ENCODE results near the gene CGNL1. TPM values are rescaled to one million over a fixed set of nuclear protein-coding genes. Genes with fewer than 3 reads are reported as not detected.

The CGNL1 gene
- total RNA-seq, 1 experiment from 2014 or later, result 0.31 TPM

- Histone ChIP-seq H2AFZ (no peak overlapping the region), H3K36me3 (ENCODE audit: low read depth) (no peaks in the 10 kb centered on the region), H3K4me3 (no peak overlapping the region), H3K4me2 (no peak overlapping the region), H3K4me1 (replicated peaks; ENCODE audit: insufficient read depth) (peaks cover 35% of the 10 kb centered on the region), H4K20me1 (ENCODE audit: insufficient read depth) (no peaks in the 10 kb centered on the region), H3K9me2 (ENCODE audit: insufficient read depth) (no peaks in the 10 kb centered on the region), H3K9me3 (ENCODE audit: insufficient read depth, low read depth) (no peaks in the 10 kb centered on the region), H3F3A (ENCODE audit: insufficient read depth, low read depth) (peaks cover 18% of the 10 kb centered on the region), H3K79me2 (ENCODE audit: low read depth) (no peaks in the 10 kb centered on the region), H3K27me3 (ENCODE audit: insufficient read depth, low read depth) (no peaks in the 10 kb centered on the region), H3K27ac (no peak overlapping the region)
- BruUV-seq (replicated peaks), result no TSS peak
- DNase-seq, result no peak
- ChIA-PET POLR2A (ENCODE audit: unreplicated experiment) (no interaction called here), CTCF (no interaction called here)
- TF ChIP-seq EZH2 (IDR thresholded peaks at IDR 0.05; ENCODE audit: low read depth), result no peak
- TF ChIP-seq, protein P1, sequence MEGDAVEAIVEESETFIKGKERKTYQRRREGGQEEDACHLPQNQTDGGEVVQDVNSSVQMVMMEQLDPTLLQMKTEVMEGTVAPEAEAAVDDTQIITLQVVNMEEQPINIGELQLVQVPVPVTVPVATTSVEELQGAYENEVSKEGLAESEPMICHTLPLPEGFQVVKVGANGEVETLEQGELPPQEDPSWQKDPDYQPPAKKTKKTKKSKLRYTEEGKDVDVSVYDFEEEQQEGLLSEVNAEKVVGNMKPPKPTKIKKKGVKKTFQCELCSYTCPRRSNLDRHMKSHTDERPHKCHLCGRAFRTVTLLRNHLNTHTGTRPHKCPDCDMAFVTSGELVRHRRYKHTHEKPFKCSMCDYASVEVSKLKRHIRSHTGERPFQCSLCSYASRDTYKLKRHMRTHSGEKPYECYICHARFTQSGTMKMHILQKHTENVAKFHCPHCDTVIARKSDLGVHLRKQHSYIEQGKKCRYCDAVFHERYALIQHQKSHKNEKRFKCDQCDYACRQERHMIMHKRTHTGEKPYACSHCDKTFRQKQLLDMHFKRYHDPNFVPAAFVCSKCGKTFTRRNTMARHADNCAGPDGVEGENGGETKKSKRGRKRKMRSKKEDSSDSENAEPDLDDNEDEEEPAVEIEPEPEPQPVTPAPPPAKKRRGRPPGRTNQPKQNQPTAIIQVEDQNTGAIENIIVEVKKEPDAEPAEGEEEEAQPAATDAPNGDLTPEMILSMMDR (conservative IDR thresholded peaks at IDR 0.05), result no peak
- intact Hi-C loops (cut with micrococcal nuclease; ENCODE audit: unreplicated experiment), result loop anchor here (10.0 kb wide), 1 partner anchor 56 kb away; no protein-coding TSS in a partner anchor
These were observed 124.8 kb downstream of the CGNL1 start for GRCh38 chr15:57500979-57501576.

- intact Hi-C loops (cut with micrococcal nuclease; ENCODE audit: unreplicated experiment), result loop anchor here (10.0 kb wide), 1 partner anchor 57 kb away; no protein-coding TSS in a partner anchor
These were observed 125.8 kb downstream of the CGNL1 start for GRCh38 chr15:57502116-57502515.

GRCh38 chr15:57503051-57503702, 126.9 kb downstream of the CGNL1 start:
- POLR2A ChIA-PET (ENCODE audit: unreplicated experiment), result no interaction called here
- no peak overlapping the region for H3K4me3 ChIP-seq
- H3K9me2 ChIP-seq (ENCODE audit: insufficient read depth), result no peaks in the 10 kb centered on the region
- no peaks in the 10 kb centered on the region for H3K36me3 ChIP-seq (ENCODE audit: low read depth)
- peaks cover 52% of the 10 kb centered on the region for H3K4me1 ChIP-seq (replicated peaks; ENCODE audit: insufficient read depth)
- H3K27me3 ChIP-seq (ENCODE audit: insufficient read depth, low read depth), result no peaks in the 10 kb centered on the region
- intact Hi-C loops (cut with micrococcal nuclease; ENCODE audit: unreplicated experiment), result loop anchor here (10.0 kb wide), 1 partner anchor 58 kb away; no protein-coding TSS in a partner anchor
- H4K20me1 ChIP-seq (ENCODE audit: insufficient read depth), result no peaks in the 10 kb centered on the region
- BruUV-seq (replicated peaks), result no TSS peak
- no peaks in the 10 kb centered on the region for H3K79me2 ChIP-seq (ENCODE audit: low read depth)
- no peak overlapping the region for H2AFZ ChIP-seq
- CTCF ChIA-PET, result no interaction called here
- H3K27ac ChIP-seq, result no peak overlapping the region
- no peak for DNase-seq
- H3K4me2 ChIP-seq, result no peak overlapping the region
- H3K9me3 ChIP-seq (ENCODE audit: insufficient read depth, low read depth), result no peaks in the 10 kb centered on the region
- H3F3A ChIP-seq (ENCODE audit: insufficient read depth, low read depth), result peaks cover 29% of the 10 kb centered on the region
- TF ChIP-seq EZH2 (IDR thresholded peaks at IDR 0.05; ENCODE audit: low read depth), result no peak
- TF ChIP-seq, protein P1 (conservative IDR thresholded peaks at IDR 0.05), result no peak; the same call in 1 of the 2 replicates

More at GRCh38 chr15:57502116-57502515, 125.8 kb downstream of the CGNL1 start:
- Histone ChIP-seq H3K9me3 (ENCODE audit: insufficient read depth, low read depth) (no peaks in the 10 kb centered on the region), H2AFZ (no peak overlapping the region), H3F3A (ENCODE audit: insufficient read depth, low read depth) (peaks cover 29% of the 10 kb centered on the region), H3K4me3 (no peak overlapping the region), H3K27ac (no peak overlapping the region), H3K27me3 (ENCODE audit: insufficient read depth, low read depth) (no peaks in the 10 kb centered on the region), H3K4me1 (replicated peaks; ENCODE audit: insufficient read depth) (peaks cover 46% of the 10 kb centered on the region), H3K79me2 (ENCODE audit: low read depth) (no peaks in the 10 kb centered on the region), H3K9me2 (ENCODE audit: insufficient read depth) (no peaks in the 10 kb centered on the region), H3K4me2 (no peak overlapping the region), H4K20me1 (ENCODE audit: insufficient read depth) (no peaks in the 10 kb centered on the region), H3K36me3 (ENCODE audit: low read depth) (no peaks in the 10 kb centered on the region)
- ChIA-PET POLR2A (ENCODE audit: unreplicated experiment) (no interaction called here), CTCF (interaction anchor here (0.5 kb wide), 1 partner anchor 12 kb away, joined by 6 read pairs; no protein-coding TSS in a partner anchor)
- TF ChIP-seq, protein P1 (conservative IDR thresholded peaks at IDR 0.05), result no peak
- TF ChIP-seq EZH2 (IDR thresholded peaks at IDR 0.05; ENCODE audit: low read depth), result no peak
- no TSS peak for BruUV-seq (replicated peaks)
- no peak for DNase-seq
